ENCODE data around the gene HELZ2. TPM values are rescaled to one million over a fixed set of nuclear protein-coding genes. Genes with fewer than 3 reads are reported as not detected.
"Not testable (repeated sequence)": the region's sequence is repeated elsewhere in the genome, so short reads cannot be mapped to it uniquely, and the experiment has no call there.

The HELZ2 gene
- total RNA-seq, 1 experiment from 2014 or later = 11.7 TPM

DNA sequence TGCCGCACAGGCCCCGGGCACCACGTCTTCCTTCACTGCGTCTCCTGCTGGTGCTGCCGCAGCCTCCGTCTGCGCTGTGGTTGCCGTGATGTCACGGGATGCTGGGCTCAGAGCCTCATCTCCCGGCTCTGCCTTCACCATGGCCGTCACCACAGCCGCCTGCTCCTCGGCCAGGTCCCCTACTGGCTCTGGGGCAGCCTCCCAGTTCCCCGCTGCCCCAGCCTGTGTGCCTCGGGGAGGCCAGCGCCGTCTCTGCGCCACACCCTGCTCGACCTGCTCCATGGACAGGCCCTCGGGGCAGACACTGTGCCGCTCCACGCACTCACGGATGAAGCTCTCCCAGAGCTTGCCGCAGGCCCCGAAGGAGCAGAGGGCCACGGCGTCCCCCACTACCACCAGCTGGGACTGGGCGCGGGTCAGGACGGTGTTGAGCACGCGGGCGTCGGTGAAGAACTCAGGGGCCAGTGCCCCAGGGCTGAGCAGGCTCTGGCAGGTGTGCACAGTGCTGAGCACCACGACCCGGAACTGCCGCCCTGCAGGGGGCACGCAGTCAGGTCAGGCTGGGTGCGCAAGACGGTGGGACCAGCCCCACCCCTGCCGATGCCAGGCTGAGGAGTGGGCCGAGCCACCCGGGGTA lies 8.2 kb downstream of the HELZ2 start:
- no peak for DNase-seq (ENCODE audit: low read depth)

GRCh38 chr20:63565021-63565698 lies 8.9 kb downstream of the HELZ2 start:
- DNase-seq (ENCODE audit: low read depth) = no peak

DNA sequence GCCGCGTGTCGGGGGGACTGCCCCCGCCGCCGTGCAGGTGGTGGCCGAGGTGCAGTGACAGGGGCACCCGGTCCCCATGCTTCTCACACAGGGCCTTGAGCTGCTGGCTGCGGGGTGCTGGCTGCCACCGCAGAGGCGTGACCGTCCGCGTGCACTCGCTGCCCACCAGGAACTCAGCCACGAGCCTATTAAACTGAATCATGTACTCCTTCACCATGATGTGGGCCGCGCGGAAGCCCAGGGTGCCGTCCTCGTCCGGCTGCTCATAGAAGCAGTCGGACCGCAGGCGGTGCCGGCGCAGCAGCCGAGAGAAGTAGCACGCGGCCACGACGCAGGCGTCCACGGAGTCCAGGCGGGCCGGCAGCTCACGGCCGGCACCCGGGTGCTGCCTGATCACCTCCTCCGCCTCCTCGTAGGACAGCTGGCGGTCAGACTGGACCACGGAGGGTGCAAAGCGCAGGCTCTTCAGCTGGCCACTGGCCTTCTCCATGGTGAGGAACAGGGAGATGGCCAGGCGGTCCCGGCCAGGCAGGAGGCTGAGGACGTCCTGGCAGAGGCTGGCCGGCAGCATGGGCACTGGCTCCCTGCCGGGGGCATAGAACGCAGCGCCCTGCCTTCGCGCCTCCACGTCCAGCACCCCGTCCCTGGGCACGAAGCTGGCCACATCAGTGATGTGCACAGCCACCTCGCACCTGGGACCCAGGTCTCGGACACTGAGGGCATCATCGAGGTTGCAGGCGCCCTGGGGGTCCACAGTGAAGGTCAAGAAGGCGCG lies 9.8 kb downstream of the HELZ2 start:
- DNase-seq (ENCODE audit: low read depth) = no peak

GRCh38 chr20:63563225-63563935 lies 10.7 kb downstream of the HELZ2 start:
- no peak for DNase-seq (ENCODE audit: low read depth)

GRCh38 chr20:63562461-63563224 lies 11.4 kb downstream of the HELZ2 start:
- no peak for DNase-seq (ENCODE audit: low read depth)

DNA sequence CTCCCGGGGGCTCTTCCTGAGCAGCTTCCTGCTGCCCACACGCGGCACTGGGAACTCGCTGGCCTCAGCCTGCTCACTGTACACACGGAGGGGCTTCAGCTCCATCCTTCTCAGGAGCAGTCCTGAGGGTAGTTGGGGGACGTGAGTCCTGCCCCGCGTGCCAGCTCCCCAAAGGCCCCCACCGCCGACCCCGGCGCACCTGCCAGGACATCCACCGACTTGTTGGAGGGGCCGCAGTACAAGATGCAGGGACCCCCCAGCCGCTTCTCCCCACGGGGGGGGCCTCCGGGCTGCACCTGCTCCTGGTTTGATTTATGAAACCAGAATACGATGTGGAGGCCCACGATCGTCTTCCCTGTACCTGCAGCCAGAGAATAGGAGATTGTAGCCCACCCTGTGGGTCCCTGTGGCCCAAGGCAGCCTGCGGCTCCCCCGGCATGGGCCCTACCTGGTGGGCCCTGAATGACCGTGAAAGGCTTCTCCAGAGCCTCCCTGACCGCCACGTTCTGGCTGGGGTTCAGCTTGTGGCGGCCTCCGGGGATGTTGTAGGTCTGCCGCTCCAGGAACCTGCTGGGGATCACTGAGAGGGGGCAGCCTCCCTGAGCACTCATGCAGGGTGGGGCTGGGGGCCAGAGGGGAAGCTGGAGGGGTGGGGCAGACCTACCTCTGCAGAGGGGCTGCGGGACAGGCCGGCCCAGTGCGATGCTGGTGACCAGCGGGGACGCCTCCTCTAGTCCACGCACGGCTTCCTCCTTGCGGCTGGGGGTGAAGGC lies 12.2 kb downstream of the HELZ2 start:
- no peak for DNase-seq (ENCODE audit: low read depth)

- no peak for DNase-seq (ENCODE audit: low read depth)
Measured at GRCh38 chr20:63560856-63561609, 13.0 kb downstream of the HELZ2 start.

GRCh38 chr20:63560333-63560805 lies 13.7 kb downstream of the HELZ2 start:
- DNase-seq (ENCODE audit: low read depth) = no peak

DNA sequence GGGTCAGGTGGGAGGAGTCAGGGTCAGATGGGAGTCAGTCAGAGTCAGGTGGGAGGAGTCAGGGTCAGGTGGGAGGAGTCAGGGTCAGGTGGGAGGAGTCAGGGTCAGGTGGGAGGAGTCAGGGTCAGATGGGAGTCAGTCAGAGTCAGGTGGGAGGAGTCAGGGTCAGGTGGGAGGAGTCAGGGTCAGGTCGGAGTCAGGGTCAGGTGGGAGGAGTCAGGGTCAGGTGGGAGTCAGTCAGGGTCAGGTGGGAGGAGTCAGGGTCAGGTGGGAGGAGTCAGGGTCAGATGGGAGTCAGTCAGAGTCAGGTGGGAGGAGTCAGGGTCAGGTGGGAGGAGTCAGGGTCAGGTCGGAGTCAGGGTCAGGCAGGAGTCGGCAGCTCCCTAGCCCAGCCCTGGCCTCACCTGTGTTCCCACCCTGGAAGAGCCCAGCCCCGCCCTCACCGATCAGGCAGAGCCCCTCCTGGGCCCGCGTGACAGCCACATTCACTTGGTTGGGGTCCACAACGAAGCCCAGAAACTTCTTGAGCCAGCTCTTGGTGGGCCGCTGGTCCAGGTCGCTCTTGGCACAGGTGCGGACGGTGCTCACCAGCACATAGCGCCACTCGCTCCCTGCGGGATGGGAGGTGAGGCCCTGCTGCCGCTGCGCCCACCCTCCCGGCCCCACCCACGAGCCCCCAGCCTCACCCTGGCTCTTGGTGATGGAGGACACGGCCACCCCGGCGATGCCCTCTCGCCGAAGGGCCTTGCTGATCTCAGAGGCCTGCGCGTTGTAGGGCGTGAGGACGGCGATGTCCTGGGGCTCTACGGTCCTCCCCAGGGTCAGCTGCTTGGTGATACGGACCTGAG lies 14.3 kb downstream of the HELZ2 start:
- DNase-seq (ENCODE audit: low read depth) = not testable (repeated sequence)

DNA sequence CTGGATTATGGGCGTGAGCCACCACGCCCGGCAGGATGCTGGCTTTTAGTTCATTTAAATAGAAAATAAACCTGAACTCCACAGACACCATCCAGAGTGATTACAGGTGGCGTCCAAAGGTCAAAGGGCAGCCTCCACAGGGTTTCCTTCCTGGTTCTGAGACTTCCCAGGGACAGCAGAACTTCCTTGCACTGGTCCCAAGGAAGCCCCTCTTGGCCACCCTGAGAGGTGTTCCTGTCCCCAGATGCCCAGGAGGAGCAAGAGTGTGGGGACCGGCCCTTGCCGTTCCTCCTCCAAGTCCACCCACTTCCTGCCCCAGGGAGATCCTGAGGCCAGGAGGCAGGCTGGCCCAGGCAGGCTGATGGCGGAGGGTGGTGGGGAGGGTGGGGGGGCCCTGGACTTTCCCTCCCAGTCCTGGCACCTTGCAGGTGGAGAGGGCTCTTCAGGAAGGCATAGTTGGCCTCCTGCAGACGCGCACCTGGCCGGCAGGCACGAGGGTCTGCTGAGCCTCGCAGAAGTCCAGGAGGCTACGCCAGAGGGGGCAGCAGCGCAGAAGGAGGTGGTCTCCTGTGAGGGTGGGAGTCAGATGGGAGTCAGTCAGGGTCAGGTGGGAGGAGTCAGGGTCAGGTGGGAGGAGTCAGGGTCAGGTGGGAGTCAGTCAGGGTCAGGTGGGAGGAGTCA lies 15.1 kb downstream of the HELZ2 start:
- no peak for DNase-seq (ENCODE audit: low read depth)

DNA sequence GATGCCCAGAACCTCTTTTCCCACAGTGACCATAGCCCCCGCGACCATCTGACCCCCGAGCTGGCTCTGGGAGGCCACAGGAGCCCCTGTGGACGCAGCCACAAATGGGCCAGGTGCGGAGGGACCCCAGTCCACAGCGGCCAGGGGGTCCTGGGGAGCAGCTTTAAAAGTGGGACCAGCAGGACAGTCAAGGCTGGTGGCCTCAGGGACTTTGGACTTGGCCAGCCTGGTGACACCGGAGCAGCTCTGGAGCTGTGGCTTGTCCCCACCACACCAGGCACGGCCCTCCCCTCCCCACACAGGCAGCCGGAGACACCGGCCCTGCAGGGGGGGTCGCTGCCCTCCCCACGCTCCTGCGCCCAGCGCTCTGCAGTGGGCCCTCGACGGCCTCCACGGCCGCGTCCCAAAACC lies 16.6 kb downstream of the HELZ2 start:
- DNase-seq (ENCODE audit: low read depth) = no peak

DNA sequence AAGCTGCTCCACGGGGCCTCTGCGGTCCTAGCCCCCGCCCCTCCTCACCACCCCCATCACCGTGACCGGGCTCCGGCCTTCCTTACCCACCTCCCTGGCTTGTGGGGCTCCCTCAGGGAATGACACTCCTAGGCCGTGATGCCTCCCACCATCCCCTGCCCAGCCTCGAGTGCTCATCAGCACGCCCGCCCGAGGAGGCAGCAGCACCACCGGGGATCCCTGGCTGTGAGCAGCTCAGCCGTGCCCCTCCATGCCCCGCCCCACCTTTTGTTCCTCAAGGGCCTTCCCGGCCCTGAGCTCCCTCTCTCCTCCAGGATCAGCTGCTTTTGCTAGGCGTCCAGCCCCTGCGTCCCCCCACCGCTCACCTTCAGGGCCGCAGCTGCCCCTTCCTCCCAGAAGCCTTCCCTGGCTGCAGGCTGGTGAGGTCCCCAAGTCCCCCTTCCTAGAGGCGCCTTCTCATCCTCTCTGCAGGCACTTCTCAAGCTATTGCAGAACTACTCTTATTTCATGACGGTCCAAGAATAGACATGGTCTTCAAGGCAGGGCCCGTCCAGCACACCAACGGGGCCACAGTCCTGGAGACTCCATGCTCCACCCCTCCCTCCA lies 17.1 kb downstream of the HELZ2 start:
- DNase-seq (ENCODE audit: low read depth) = no peak

- no peak for DNase-seq (ENCODE audit: low read depth)
Measured at GRCh38 chr20:63555661-63556381, 18.2 kb downstream of the HELZ2 start.

- DNase-seq (ENCODE audit: low read depth) = no peak
Measured at GRCh38 chr20:63554361-63555278, 19.4 kb downstream of the HELZ2 start.

GRCh38 chr20:63553933-63554290 lies 20.1 kb downstream of the HELZ2 start, which contains the start of gene FNDC11:
Gene FNDC11 (plus strand): TSS chr20:63554159. CDS start chr20:63555664, 1,505 bp downstream.
- DNase-seq (ENCODE audit: low read depth) = no peak
